Heart right ventricle (tissue), 16 donors: ENCODE measurements around the gene TMBIM6. TPM values are rescaled to one million over a fixed set of nuclear protein-coding genes. Genes with fewer than 3 reads are reported as not detected.

ENCODE experiments used
- ATAC-seq, 8 donors: fragments of 200-7000 bp; cut with Tn5 transposase; one replicate each; pipeline ENCODE4 v1.9.1; 2020; ENCODE audit warnings: mild to moderate bottlenecking in 8 of 8, moderate library complexity in 8 of 8, moderate number of reproducible peaks in 1 of 8
- DNase-seq, 2 donors: peaks; one replicate each; pipeline ENCODE4 v3.0.0-alpha.2; 2020
- H3K27ac ChIP-seq, 10 donors: fragments of 200-600 bp; sonication (generic) in 2 of 10; one replicate each; pipeline versions ENCODE4 v1.5.0 to v1.8.0; 2020 to 2022; ENCODE audit warnings: mild to moderate bottlenecking in 3 of 10
- H3K27me3 ChIP-seq, 7 donors: fragments of 200-600 bp; one replicate each; pipeline ENCODE4 v1.8.0; 2021 to 2022; ENCODE audit warnings: mild to moderate bottlenecking in 2 of 7
- H3K36me3 ChIP-seq, 9 donors: fragments of 200-600 bp; sonication (generic) in 1 of 9; one replicate each; pipeline versions ENCODE4 v1.5.0 to v1.8.0; 2020 to 2022; ENCODE audit warnings: mild to moderate bottlenecking in 2 of 9
- H3K4me1 ChIP-seq, 9 donors: fragments of 200-600 bp; sonication (generic) in 1 of 9; one replicate each; pipeline versions ENCODE4 v1.5.0 to v1.8.0; 2020 to 2022; ENCODE audit warnings: mild to moderate bottlenecking in 4 of 9
- H3K4me3 ChIP-seq, 10 donors: fragments of 200-600 bp; sonication (generic) in 2 of 10; one replicate each; pipeline versions ENCODE4 v1.5.0 to v1.8.0; 2020 to 2022; ENCODE audit warnings: mild to moderate bottlenecking in 7 of 10, moderate library complexity in 2 of 10
- H3K9me3 ChIP-seq, 11 donors: fragments of 200-600 bp in 10 of 11; sonication (generic) in 2 of 11; one replicate each; pipeline versions ENCODE4 v1.5.0 to v1.8.0; 2013 to 2022; ENCODE audit warnings: mild to moderate bottlenecking in 2 of 11, control low read depth in 1 of 11, moderate library complexity in 1 of 11
- WGBS, 2 donors: extraction: QIAGEN DNeasy Blood & Tissue Kit; methylation state at CpG; one replicate each; pipeline ENCODE4 v1.1.7; 2013; ENCODE audit warnings: inconsistent platforms in 1 of 2; 5-methylcytosine and 5-hydroxymethylcytosine counted together
- intact Hi-C, 10 donors: fragments of 100-400 bp; cut with DNase I; formaldehyde crosslinking; loops; one replicate each; pipeline versions ENCODE4 v1.11.1 to v1.14.2; 2022
- polyA plus RNA-seq, 2 donors: library from polyadenylated mRNA; stranded (reverse); fragments of 200-250 nt; gene quantifications; one replicate each; pipeline ENCODE4 v1.2.3, GENCODE V29; 2013
- total RNA-seq, 10 donors: library from RNA; stranded (reverse); fragmentation: NEBNext Ultra II Directional in 3 of 10; extraction: Animal tissue kit (Norgen Biotek cat#: 25700) in 3 of 10; gene quantifications; one replicate each; pipeline versions ENCODE4 v1.2.1 to v1.2.4, GENCODE V29; 2021 to 2023
- TF ChIP-seq, protein P1 (sequence below), 9 donors: fragments of 200-600 bp; sonication (generic) in 2 of 9; IDR thresholded peaks; one replicate each; pipeline versions ENCODE4 v1.5.0 to v1.8.0; 2021 to 2022; ENCODE audit warnings: antibody characterized with exemption in 9 of 9, mild to moderate bottlenecking in 5 of 9, moderate library complexity in 1 of 9
- donor health status: Arrhythmogenic right ventricular cardiomyopathy.
- donor health status: ischemic (EF 13 %, LVEDD 7.1; RV severe dilation, severe dysfunction).
- donor health status: healthy with polysubstance abuse.
- donor health status: DM: no; HTN: yes; CAD: no.
- donor health status: DM: no; HTN: no; CAD: no.
- donor health status: ischemic (EF 25% LVEDD 6.9; RV normal size, moderate dysfunction).
- donor health status: ischemic (EF 25% LVEDD 5.7; RV mildly dilated, moderate dysfunction).
- donor health status: healthy.
- donor health status: DM: yes; HTN: yes; CAD: no.
- donor health status: Ischemic cardiomyopathy.
- donor health status: ischemic (EF 35%, LVEDD 5.7; RV mildly dilated, moderate dysfunction).
- donor health status: nonischemic (EF 11% LVEDD 7.7; RV severe dilation, severe dysfunction).
- donor health status: DM: yes; HTN: yes; CAD: no.
- donor health status: PGD.
- donor health status: ischemic (EF 29% LVEDD 5.4; RV normal size, mild dysfunction).
- donor health status: nonischemic (EF 23%, LVEDD 6.1; RV moderate dilation, normal function).

TMBIM6 gene
- total and polyA plus RNA-seq, 12 donors, result 110 to 322 (median 202) TPM

DNA sequence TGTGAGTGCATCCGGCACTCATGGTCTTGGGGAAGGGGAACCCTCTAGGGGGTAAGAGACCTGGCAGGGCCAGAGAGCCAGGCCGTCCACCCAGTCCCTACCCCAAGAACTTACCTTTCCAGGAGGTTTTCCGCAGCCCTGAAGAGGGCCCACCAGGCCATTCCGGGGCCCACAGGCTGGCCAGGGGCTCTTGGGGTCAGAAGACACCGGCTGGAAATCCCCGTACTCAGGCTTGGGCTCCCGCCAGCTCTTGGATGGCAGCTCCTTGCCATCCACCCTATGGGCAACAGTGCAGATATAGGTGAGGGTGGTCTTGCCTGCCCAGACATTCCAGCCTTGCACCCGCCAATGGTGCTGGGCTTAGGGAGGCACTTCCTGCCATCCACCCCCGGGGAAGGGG, 52.3 kb downstream of the TMBIM6 start:
- intact Hi-C loops, result no loop called here

DNA sequence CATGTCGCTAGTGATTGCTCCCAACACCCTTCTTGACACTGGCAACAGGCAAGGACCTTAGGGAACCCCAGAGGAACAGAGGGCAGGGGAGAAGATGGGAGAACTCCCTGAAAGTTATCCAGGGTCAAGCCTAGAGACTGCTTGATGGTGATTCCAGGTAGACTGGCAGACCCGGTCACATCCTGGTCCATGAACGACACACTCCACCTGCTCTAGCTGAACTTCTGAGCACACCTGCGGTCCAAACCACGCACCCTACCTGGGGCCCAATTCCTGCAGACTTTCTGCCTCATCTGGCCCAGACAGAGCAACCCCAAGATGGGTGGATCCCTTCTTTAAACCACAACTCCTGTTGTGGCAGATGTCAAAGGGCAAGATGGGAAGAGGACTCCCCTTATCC, 52.7 kb downstream of the TMBIM6 start:
- Histone ChIP-seq H3K27me3 (no peaks in the 10 kb centered on the region), H3K4me3 (no peak overlapping the region), H3K27ac (no peak overlapping the region), H3K9me3 (no peaks in the 10 kb centered on the region), H3K36me3 (peaks cover 0 to 99% (median 55%) of the 10 kb centered on the region in 9 donors), H3K4me1 (peaks cover 0 to 11% (median 0%) of the 10 kb centered on the region in 9 donors)
- 92 to 94% methylated on average over 5 of the region's 5 CpGs for WGBS, 2 donors
- no peak for ATAC-seq
- TF ChIP-seq, protein P1, sequence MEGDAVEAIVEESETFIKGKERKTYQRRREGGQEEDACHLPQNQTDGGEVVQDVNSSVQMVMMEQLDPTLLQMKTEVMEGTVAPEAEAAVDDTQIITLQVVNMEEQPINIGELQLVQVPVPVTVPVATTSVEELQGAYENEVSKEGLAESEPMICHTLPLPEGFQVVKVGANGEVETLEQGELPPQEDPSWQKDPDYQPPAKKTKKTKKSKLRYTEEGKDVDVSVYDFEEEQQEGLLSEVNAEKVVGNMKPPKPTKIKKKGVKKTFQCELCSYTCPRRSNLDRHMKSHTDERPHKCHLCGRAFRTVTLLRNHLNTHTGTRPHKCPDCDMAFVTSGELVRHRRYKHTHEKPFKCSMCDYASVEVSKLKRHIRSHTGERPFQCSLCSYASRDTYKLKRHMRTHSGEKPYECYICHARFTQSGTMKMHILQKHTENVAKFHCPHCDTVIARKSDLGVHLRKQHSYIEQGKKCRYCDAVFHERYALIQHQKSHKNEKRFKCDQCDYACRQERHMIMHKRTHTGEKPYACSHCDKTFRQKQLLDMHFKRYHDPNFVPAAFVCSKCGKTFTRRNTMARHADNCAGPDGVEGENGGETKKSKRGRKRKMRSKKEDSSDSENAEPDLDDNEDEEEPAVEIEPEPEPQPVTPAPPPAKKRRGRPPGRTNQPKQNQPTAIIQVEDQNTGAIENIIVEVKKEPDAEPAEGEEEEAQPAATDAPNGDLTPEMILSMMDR (IDR thresholded peaks at IDR 0.05), result no peak
- intact Hi-C loops, result no loop called here
- no peak for DNase-seq

More for the DNA sequence above, 52.3 kb downstream of the TMBIM6 start:
- no peak overlapping the region for H3K4me3 ChIP-seq
- H3K4me1 ChIP-seq, result peaks cover 0 to 11% (median 0%) of the 10 kb centered on the region in 9 donors
- no peak overlapping the region for H3K27ac ChIP-seq
- H3K27me3 ChIP-seq, result no peaks in the 10 kb centered on the region
- no peak for DNase-seq
- WGBS, 2 donors, result 92 to 96% methylated on average over 9 of the region's 9 CpGs
- ATAC-seq, result no peak
- peaks cover 0 to 97% (median 54%) of the 10 kb centered on the region in 9 donors for H3K36me3 ChIP-seq
- TF ChIP-seq, protein P1 (IDR thresholded peaks at IDR 0.05), result no peak
- H3K9me3 ChIP-seq, result no peaks in the 10 kb centered on the region

DNA sequence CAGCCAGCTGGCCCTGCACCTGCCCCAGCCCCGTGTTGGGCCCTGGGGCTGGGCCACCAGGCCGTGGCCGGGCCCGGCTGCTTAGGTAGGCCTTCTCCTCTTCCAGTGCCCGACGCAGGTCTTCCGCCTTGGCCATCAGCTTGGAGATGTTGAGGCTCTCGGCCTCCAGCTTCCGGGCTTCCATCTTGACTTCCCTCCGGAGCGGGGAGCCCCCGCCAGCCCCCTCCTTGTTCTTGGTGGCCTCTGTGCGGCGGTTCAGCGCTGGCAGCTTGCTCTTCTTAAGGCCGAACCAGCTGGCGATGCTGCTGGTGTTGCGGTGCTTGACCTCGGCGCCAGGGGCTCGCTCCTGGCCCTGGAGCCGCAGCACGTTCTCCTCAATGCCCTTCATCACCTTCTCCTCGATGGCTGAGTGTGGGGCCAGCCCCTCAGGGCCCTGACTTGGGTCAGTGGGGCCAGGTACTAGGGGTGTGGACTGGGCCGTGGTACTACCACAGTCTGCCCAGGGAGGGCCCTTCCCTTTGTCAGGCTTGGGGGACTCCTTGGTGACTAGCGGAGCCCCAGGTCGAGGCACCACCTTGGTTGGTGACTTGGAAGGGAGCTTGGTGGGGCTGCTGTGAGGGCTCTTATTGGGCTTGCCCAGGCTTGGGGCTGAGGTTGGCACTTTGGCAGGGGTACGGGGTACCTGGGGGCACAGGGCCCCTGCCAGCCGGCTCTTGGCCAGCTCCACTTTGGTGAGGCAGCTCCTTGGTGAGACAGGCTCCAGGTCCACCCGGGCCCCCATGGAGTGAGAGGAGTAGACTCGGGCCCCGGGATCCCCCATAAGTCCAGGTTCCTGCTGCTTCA, 53.7 kb downstream of the TMBIM6 start:
- TF ChIP-seq, protein P1 (IDR thresholded peaks at IDR 0.05), result no peak
- H3K27ac ChIP-seq, result no peak overlapping the region
- H3K27me3 ChIP-seq, result no peaks in the 10 kb centered on the region
- peaks cover 0 to 11% (median 2%) of the 10 kb centered on the region in 9 donors for H3K4me1 ChIP-seq
- peak in 1 of 8 donors; percentile 5 for ATAC-seq
- intact Hi-C loops, result no loop called here
- DNase-seq, result no peak
- H3K4me3 ChIP-seq, result no peak overlapping the region
- H3K36me3 ChIP-seq, result peaks cover 0 to 99% (median 52%) of the 10 kb centered on the region in 9 donors
- H3K9me3 ChIP-seq, result no peaks in the 10 kb centered on the region
- 91 to 95% methylated on average over 32 of the region's 32 CpGs for WGBS, 2 donors

DNA sequence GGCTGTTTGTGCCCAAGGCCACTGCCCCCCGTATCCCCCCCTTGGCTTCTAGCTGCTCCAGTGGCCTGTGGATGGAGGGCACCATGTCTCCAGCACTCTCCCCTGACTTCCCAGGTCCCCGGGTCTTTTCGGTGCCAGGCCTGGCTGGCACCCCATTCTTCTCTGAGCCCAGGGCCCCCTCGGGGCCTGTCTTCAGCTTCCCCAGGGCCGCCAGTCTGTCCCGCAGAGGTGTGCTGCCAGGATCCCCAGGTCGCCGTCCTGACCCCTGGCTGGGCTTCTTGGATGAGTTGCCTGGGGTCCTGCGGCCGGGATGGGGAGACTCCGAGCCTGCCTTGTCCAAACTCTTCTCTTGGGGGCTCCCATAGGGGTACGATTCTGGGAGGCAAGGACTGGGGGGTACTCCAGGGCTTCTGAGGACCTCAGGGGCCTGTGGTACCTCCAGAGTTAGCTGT, 54.3 kb downstream of the TMBIM6 start:
- 89 to 91% methylated on average over 12 of the region's 12 CpGs for WGBS, 2 donors
- ATAC-seq (no peak), DNase-seq (no peak)
- TF ChIP-seq, protein P1 (IDR thresholded peaks at IDR 0.05), result no peak
- Histone ChIP-seq H3K9me3 (no peaks in the 10 kb centered on the region), H3K36me3 (peaks cover 0 to 99% (median 52%) of the 10 kb centered on the region in 9 donors), H3K27ac (no peak overlapping the region), H3K4me3 (no peak overlapping the region), H3K4me1 (peaks cover 2 to 15% (median 7%) of the 10 kb centered on the region in 9 donors), H3K27me3 (no peaks in the 10 kb centered on the region)
- intact Hi-C loops, result no loop called here
